ENCODE measurements around the gene FAM13C.
"Not testable (repeated sequence)": the region's sequence is repeated elsewhere in the genome, so short reads cannot be mapped to it uniquely, and the experiment has no call there.

The FAM13C gene

GRCh38 chr10:59362144-59362958, at the start of gene FAM13C:
Gene FAM13C (minus strand): TSS chr10:59362549. CDS start chr10:59362460, 89 bp downstream.
- Histone ChIP-seq H3K36me3 (ENCODE audit: control insufficient read depth, insufficient read depth, low read length) (no peaks in the 10 kb centered on the region), H3K4me3 (ENCODE audit: low read depth, low read length) (peak within 1 kb of the TSS; percentile 56), H3K4me1 (ENCODE audit: control insufficient read depth, insufficient read depth, low read length) (peaks cover 5% of the 10 kb centered on the region), H3K9me3 (ENCODE audit: control insufficient read depth, insufficient read depth, low read length) (no peaks in the 10 kb centered on the region), H3K9ac (ENCODE audit: low read depth, low read length) (no peak within 1 kb of the TSS), H3K27me3 (ENCODE audit: control insufficient read depth, insufficient read depth, low read length) (peaks cover 49% of the 10 kb centered on the region)

- H3K4me3 ChIP-seq (ENCODE audit: low read depth, low read length): no peak overlapping the region
- H3K9ac ChIP-seq (ENCODE audit: low read depth, low read length): no peak overlapping the region
- H3K27me3 ChIP-seq (ENCODE audit: control insufficient read depth, insufficient read depth, low read length): no peaks in the 10 kb centered on the region
- peaks cover 4% of the 10 kb centered on the region for H3K9me3 ChIP-seq (ENCODE audit: control insufficient read depth, insufficient read depth, low read length)
- H3K36me3 ChIP-seq (ENCODE audit: control insufficient read depth, insufficient read depth, low read length): no peaks in the 10 kb centered on the region
- peaks cover 3% of the 10 kb centered on the region for H3K4me1 ChIP-seq (ENCODE audit: control insufficient read depth, insufficient read depth, low read length)
Observed at GRCh38 chr10:59405235-59405634, 42.9 kb upstream of the FAM13C start.

GRCh38 chr10:59400214-59400613, 37.9 kb upstream of the FAM13C start:
- Histone ChIP-seq H3K4me3 (ENCODE audit: low read depth, low read length) (no peak overlapping the region), H3K9ac (ENCODE audit: low read depth, low read length) (no peak overlapping the region), H3K27me3 (ENCODE audit: control insufficient read depth, insufficient read depth, low read length) (no peaks in the 10 kb centered on the region), H3K4me1 (ENCODE audit: control insufficient read depth, insufficient read depth, low read length) (peaks cover 3% of the 10 kb centered on the region), H3K9me3 (ENCODE audit: control insufficient read depth, insufficient read depth, low read length) (peaks cover 4% of the 10 kb centered on the region), H3K36me3 (ENCODE audit: control insufficient read depth, insufficient read depth, low read length) (no peaks in the 10 kb centered on the region)

GRCh38 chr10:59399329-59399728, 37.0 kb upstream of the FAM13C start:
- not testable (repeated sequence) for H3K9me3 ChIP-seq (ENCODE audit: control insufficient read depth, insufficient read depth, low read length); H3K27me3 ChIP-seq (ENCODE audit: control insufficient read depth, insufficient read depth, low read length); H3K4me1 ChIP-seq (ENCODE audit: control insufficient read depth, insufficient read depth, low read length); H3K9ac ChIP-seq (ENCODE audit: low read depth, low read length); H3K36me3 ChIP-seq (ENCODE audit: control insufficient read depth, insufficient read depth, low read length); H3K4me3 ChIP-seq (ENCODE audit: low read depth, low read length)

GRCh38 chr10:59397961-59398360, 35.6 kb upstream of the FAM13C start:
- Histone ChIP-seq H3K27me3 (ENCODE audit: control insufficient read depth, insufficient read depth, low read length) (no peaks in the 10 kb centered on the region), H3K9ac (ENCODE audit: low read depth, low read length) (no peak overlapping the region), H3K4me1 (ENCODE audit: control insufficient read depth, insufficient read depth, low read length) (peaks cover 10% of the 10 kb centered on the region), H3K9me3 (ENCODE audit: control insufficient read depth, insufficient read depth, low read length) (no peaks in the 10 kb centered on the region), H3K4me3 (ENCODE audit: low read depth, low read length) (no peak overlapping the region), H3K36me3 (ENCODE audit: control insufficient read depth, insufficient read depth, low read length) (no peaks in the 10 kb centered on the region)

GRCh38 chr10:59395984-59396383, 33.6 kb upstream of the FAM13C start:
- Histone ChIP-seq H3K4me1 (ENCODE audit: control insufficient read depth, insufficient read depth, low read length) (peaks cover 10% of the 10 kb centered on the region), H3K27me3 (ENCODE audit: control insufficient read depth, insufficient read depth, low read length) (no peaks in the 10 kb centered on the region), H3K9me3 (ENCODE audit: control insufficient read depth, insufficient read depth, low read length) (no peaks in the 10 kb centered on the region), H3K4me3 (ENCODE audit: low read depth, low read length) (no peak overlapping the region), H3K36me3 (ENCODE audit: control insufficient read depth, insufficient read depth, low read length) (no peaks in the 10 kb centered on the region), H3K9ac (ENCODE audit: low read depth, low read length) (no peak overlapping the region)

- Histone ChIP-seq H3K9me3 (ENCODE audit: control insufficient read depth, insufficient read depth, low read length) (no peaks in the 10 kb centered on the region), H3K9ac (ENCODE audit: low read depth, low read length) (no peak overlapping the region)
Observed at GRCh38 chr10:59393349-59393748, 31.0 kb upstream of the FAM13C start.

DNA sequence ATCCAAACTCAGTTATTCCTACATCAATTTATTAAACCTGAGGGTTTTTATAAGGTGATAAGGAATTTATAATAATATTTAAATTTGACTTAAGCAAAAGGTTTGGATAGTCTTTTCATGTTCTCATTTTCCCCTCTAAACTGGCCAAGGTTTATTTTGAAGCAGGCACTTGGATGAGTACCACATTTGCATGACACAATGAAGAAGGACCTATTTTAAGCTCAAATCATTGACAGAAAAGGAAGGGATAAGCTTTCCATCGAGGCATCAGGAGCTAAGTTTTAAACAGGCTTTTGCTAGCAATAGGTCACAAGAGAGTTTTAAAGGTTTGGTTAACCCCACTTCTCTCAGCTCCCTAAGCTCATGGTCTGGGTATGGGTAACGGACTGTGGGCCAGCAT, 28.7 kb upstream of the FAM13C start:
- no peaks in the 10 kb centered on the region for H3K27me3 ChIP-seq (ENCODE audit: control insufficient read depth, insufficient read depth, low read length)
- H3K9me3 ChIP-seq (ENCODE audit: control insufficient read depth, insufficient read depth, low read length): no peaks in the 10 kb centered on the region
- no peak overlapping the region for H3K9ac ChIP-seq (ENCODE audit: low read depth, low read length)
- H3K4me3 ChIP-seq (ENCODE audit: low read depth, low read length): no peak overlapping the region
- H3K36me3 ChIP-seq (ENCODE audit: control insufficient read depth, insufficient read depth, low read length): no peaks in the 10 kb centered on the region
- H3K4me1 ChIP-seq (ENCODE audit: control insufficient read depth, insufficient read depth, low read length): peaks cover 10% of the 10 kb centered on the region

More at GRCh38 chr10:59393349-59393748, 31.0 kb upstream of the FAM13C start:
- no peaks in the 10 kb centered on the region for H3K27me3 ChIP-seq (ENCODE audit: control insufficient read depth, insufficient read depth, low read length)
- H3K4me1 ChIP-seq (ENCODE audit: control insufficient read depth, insufficient read depth, low read length): peaks cover 10% of the 10 kb centered on the region
- no peak overlapping the region for H3K4me3 ChIP-seq (ENCODE audit: low read depth, low read length)
- no peaks in the 10 kb centered on the region for H3K36me3 ChIP-seq (ENCODE audit: control insufficient read depth, insufficient read depth, low read length)

DNA sequence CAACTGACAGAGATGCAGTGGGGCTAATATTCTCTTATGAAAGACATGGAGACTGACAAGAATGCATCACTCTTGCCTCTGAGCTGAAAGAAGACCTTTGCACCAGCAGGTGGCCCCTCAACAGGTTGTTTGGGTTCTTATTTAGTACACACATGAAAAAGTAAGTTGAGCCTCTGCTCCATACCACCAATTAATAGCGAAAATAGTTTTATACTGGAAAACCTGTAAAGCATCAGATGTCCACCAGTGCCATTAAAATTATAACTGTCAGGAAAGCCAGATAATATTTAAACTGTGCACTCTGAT, 26.3 kb upstream of the FAM13C start:
- Histone ChIP-seq H3K4me1 (ENCODE audit: control insufficient read depth, insufficient read depth, low read length) (peaks cover 10% of the 10 kb centered on the region), H3K4me3 (ENCODE audit: low read depth, low read length) (no peak overlapping the region), H3K9me3 (ENCODE audit: control insufficient read depth, insufficient read depth, low read length) (no peaks in the 10 kb centered on the region), H3K9ac (ENCODE audit: low read depth, low read length) (no peak overlapping the region), H3K36me3 (ENCODE audit: control insufficient read depth, insufficient read depth, low read length) (no peaks in the 10 kb centered on the region), H3K27me3 (ENCODE audit: control insufficient read depth, insufficient read depth, low read length) (no peaks in the 10 kb centered on the region)

GRCh38 chr10:59387951-59388670, 25.8 kb upstream of the FAM13C start:
- Histone ChIP-seq H3K4me3 (ENCODE audit: low read depth, low read length) (no peak overlapping the region), H3K9me3 (ENCODE audit: control insufficient read depth, insufficient read depth, low read length) (no peaks in the 10 kb centered on the region), H3K36me3 (ENCODE audit: control insufficient read depth, insufficient read depth, low read length) (no peaks in the 10 kb centered on the region), H3K27me3 (ENCODE audit: control insufficient read depth, insufficient read depth, low read length) (no peaks in the 10 kb centered on the region), H3K9ac (ENCODE audit: low read depth, low read length) (no peak overlapping the region), H3K4me1 (ENCODE audit: control insufficient read depth, insufficient read depth, low read length) (peaks cover 5% of the 10 kb centered on the region)

GRCh38 chr10:59384761-59385160, 22.4 kb upstream of the FAM13C start:
- Histone ChIP-seq H3K4me1 (ENCODE audit: control insufficient read depth, insufficient read depth, low read length) (no peaks in the 10 kb centered on the region), H3K9me3 (ENCODE audit: control insufficient read depth, insufficient read depth, low read length) (no peaks in the 10 kb centered on the region), H3K4me3 (ENCODE audit: low read depth, low read length) (no peak overlapping the region), H3K27me3 (ENCODE audit: control insufficient read depth, insufficient read depth, low read length) (no peaks in the 10 kb centered on the region), H3K9ac (ENCODE audit: low read depth, low read length) (no peak overlapping the region), H3K36me3 (ENCODE audit: control insufficient read depth, insufficient read depth, low read length) (no peaks in the 10 kb centered on the region)

DNA sequence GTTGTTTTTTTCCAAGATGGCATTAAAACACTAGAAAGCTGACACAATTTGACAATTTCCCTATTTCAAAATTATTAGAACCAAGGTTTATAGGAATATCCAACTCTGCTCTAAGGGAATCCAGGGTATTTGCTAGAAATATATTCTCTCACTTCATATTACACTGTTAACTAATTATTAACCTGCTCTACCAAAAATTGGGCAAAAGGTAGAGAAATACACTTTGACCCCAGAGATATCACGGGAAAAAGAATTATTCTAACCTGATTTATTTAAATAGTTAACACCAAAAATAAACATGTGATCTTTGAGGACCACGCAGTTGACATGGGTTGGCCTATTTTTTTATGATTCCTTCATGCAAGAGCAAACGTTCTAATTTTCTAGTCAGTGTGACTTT, 21.6 kb upstream of the FAM13C start:
- no peaks in the 10 kb centered on the region for H3K4me1 ChIP-seq (ENCODE audit: control insufficient read depth, insufficient read depth, low read length)
- H3K36me3 ChIP-seq (ENCODE audit: control insufficient read depth, insufficient read depth, low read length): no peaks in the 10 kb centered on the region
- H3K4me3 ChIP-seq (ENCODE audit: low read depth, low read length): no peak overlapping the region
- H3K27me3 ChIP-seq (ENCODE audit: control insufficient read depth, insufficient read depth, low read length): no peaks in the 10 kb centered on the region
- no peak overlapping the region for H3K9ac ChIP-seq (ENCODE audit: low read depth, low read length)
- H3K9me3 ChIP-seq (ENCODE audit: control insufficient read depth, insufficient read depth, low read length): no peaks in the 10 kb centered on the region

Measured in iPS-15b (cell line).